HG02623 (cell line): ENCODE data around the gene OGDHL.

Experiments
- ATAC-seq: cut with Tn5 transposase; IDR thresholded peaks from one replicate; pipeline ENCODE4 v1.9.1; 2021; ENCODE audit warnings: moderate library complexity; ENCODE audit not compliant: unreplicated experiment

Gene OGDHL

GRCh38 chr10:49691588-49691987 lies 70.5 kb downstream of the OGDHL start:
- no peak for ATAC-seq

GRCh38 chr10:49690698-49691356 lies 71.3 kb downstream of the OGDHL start:
- ATAC-seq, result no peak

- no peak for ATAC-seq
Observed at GRCh38 chr10:49689882-49690510, 72.1 kb downstream of the OGDHL start.

GRCh38 chr10:49688920-49689319 lies 73.2 kb downstream of the OGDHL start:
- ATAC-seq, result no peak

- ATAC-seq, result no peak
Observed at GRCh38 chr10:49688261-49688846, 73.8 kb downstream of the OGDHL start.

GRCh38 chr10:49686651-49687050 lies 75.5 kb downstream of the OGDHL start:
- no peak for ATAC-seq
